Measurements from ENCODE around the gene EPHA10. TPM values are rescaled to one million over a fixed set of nuclear protein-coding genes. Genes with fewer than 3 reads are reported as not detected.
A peak's percentile ranks its signal among the peaks of the same experiment; 100 is the strongest.

The EPHA10 gene
- polyA plus RNA-seq (ENCODE audit: insufficient read length) = not detected

DNA sequence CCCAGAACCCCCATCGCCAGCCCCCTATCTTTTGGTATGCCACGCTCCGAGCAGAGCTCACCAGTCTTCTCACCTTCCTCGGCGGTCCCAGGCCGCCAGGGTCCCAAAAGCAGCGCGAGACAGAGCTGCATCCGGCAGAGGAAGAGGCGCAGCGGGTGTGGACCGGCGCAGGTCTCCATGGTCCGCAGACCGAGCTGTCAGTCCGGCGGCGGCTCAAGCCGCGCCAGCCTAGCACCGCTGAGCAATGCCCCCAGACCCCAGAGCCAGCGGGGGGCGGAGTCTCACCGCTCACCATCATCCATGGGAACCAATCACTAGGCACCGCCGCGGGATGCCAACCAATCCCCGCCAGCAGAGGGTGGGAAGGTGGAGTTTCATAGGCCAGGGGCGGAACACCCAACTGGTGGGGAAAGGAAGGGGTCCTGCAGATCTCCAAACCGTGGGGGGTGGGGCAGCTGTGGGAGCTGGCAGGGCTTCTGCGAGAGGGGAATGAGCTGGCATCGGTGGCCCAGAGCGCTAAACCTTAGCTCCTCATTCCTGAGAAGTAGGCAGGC, at the start of gene EPHA10:
Gene EPHA10 (minus strand): TSS at position 233 of the 554 bp plus-strand sequence. CDS start 54 bp downstream, at position 179.
- DNase-seq (ENCODE audit: low read depth) = no peak

GRCh38 chr1:37814252-37814651, 49.3 kb upstream of the EPHA10 start:
- no peak for DNase-seq (ENCODE audit: low read depth)

- DNase-seq (ENCODE audit: low read depth) = no peak
These were observed 48.7 kb upstream of the EPHA10 start for GRCh38 chr1:37813529-37814145.

- DNase-seq (ENCODE audit: low read depth) = no peak
These were observed 46.2 kb upstream of the EPHA10 start for GRCh38 chr1:37811027-37811655.

- no peak for DNase-seq (ENCODE audit: low read depth)
These were observed 45.0 kb upstream of the EPHA10 start for GRCh38 chr1:37809942-37810341.

DNA sequence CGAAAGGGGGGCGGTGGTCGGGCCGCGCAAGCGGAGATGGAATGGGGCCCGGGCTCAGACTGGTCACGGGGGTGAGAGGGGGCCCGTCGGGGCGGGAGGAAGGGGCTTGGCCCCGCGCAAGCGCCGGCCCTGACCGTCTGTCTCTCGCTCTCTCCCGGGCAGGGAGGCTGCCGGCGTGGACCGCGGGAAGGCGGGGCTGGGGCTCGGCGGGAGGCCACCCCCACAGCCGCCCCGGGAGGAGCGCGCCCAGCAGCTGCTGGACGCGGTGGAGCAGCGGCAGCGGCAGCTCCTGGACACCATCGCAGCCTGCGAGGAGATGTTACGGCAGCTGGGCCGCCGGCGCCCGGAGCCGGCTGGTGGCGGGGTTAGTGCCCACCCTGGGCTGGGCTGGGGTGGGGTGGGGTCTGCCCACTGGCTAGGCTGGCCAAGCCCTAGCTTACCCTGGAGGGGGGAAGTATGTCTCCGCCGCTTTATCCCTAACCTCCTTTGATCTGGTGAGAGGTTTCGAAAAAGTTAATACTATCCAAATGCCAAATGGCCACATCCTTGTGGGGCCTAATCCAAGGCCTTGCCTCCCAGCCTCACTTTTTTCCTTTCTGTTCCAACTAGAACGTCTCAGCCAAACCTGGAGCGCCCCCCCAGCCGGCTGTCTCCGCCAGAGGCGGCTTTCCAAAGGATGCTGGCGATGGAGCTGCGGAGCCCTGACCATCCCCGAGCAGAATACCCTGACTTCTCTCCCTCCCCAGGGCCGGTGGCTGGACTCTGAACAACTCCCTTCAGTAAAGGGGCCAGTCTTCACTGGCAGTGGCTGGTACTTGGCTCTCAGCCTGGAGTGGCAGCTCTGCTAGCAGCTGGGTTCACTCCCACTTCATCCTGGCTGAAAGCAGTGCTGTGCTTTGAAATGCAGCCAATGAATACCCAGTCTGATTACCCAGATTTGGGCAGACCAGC, 43.7 kb upstream of the EPHA10 start:
- DNase-seq (ENCODE audit: low read depth) = no peak

- DNase-seq (ENCODE audit: low read depth) = peak; percentile 72
These were observed 42.8 kb upstream of the EPHA10 start, which contains the start of the genes C1orf122 and YRDC for GRCh38 chr1:37807555-37808368. C1orf122 (plus strand) TSS chr1:37807790; CDS start chr1:37808405, 615 bp downstream. YRDC (minus strand) TSS chr1:37808208; CDS start chr1:37808180, 28 bp downstream.

GRCh38 chr1:37807220-37807554, 42.3 kb upstream of the EPHA10 start:
- no peak for DNase-seq (ENCODE audit: low read depth)

GRCh38 chr1:37802439-37802838, 37.5 kb upstream of the EPHA10 start:
- DNase-seq (ENCODE audit: low read depth) = no peak

DNA sequence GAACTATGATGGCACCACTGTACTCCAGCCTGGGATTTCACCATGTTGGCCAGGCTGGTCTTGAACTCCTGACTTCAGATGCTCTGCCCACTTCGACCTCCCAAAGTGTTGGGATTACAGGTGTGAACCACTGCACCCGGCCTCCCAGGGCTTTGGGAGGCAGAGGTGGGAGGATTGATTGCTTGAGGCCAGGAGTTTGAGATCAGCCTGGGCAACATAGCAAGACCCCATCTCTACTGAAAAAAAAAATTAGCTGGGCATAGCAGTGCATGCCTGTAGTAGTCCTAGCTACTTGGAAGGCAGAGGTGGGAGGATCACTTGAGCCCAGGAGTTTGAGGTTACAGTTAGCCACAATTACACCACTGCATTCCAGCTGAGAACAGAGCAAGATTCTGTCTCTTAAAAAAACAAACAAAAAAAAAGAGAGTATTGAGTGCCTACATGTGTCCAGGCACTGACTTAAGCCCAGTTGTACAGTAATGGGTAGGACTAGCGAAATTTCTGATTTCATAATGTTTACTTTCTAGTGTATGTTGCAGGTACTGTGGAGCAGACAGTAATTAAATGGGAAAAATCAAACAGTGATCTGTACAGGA, 32.9 kb upstream of the EPHA10 start:
- DNase-seq (ENCODE audit: low read depth) = no peak

DNA sequence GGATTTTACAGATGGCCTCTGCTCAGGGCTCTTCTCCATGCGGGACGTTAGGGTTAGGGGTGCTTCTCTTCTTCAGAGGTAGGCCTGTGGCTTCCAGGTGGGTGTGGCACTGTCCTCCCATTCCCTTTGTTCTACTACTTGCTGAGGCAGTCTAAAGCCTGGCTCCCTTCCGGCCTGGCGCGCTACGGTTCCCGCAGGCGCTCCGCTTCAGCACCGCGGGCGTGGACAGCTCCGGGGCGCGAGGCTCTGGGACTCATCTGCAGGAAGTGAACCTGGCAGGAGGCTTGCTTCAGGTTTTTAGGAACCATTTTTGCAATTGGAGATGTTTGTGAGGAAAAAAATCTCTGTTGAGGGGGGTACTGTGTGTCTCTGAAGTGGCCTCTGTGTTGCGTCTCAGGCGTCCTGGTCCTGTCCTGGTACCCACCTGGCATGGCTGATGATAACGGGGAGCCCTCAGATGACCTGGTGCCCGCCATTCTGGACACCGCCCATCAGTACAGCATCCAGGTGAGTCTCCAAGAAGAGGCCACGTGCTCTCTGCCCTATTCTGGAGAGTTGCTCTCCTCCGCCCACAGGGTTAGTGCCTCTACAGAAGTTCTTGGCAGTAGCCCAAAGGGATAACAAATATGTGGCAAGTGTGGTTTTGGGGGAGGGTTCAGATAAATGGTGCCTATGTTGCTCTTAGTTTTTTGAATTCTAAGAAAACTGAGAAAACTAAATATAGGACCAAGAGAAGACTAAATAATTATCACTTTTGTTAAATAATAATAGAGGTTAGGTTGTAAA, 30.6 kb upstream of the EPHA10 start:
- no peak for DNase-seq (ENCODE audit: low read depth)

- DNase-seq (ENCODE audit: low read depth) = no peak
These were observed 29.7 kb upstream of the EPHA10 start for GRCh38 chr1:37794372-37795339.

DNA sequence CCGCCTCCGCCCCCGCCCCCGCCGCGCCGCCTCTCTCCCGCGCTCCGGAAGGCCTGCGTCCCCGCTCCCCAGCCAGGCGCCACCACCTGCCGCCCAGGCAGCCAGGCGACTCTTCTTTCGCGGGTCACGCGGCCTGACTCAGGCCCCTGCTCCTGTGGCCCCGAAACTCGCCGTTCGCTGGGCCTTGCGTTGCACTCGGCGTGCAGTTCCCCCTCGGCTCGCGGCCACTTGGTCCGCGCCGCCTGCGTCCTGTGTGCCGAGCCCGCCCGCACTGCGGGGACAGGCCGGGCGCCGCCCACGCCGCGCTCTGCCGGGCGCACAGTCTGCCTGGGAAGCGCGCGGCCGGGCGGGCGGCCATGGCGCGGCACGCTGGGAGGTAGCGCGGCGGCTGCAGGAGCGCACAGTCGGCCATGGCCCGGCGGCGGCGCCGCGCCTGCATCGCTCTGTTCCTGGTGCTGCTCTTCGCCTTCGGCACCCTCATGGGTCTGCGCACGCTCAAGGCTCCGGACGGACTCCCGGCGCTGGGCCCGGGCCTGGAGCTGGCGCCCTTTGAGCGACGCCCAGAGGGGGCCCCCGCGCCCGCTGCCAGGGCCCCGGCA, 29.0 kb upstream of the EPHA10 start, which contains the start of gene MANEAL:
Gene MANEAL (plus strand): TSS at position 75 of the 599 bp plus-strand sequence. CDS start 336 bp downstream, at position 411.
- DNase-seq (ENCODE audit: low read depth) = no peak

DNA sequence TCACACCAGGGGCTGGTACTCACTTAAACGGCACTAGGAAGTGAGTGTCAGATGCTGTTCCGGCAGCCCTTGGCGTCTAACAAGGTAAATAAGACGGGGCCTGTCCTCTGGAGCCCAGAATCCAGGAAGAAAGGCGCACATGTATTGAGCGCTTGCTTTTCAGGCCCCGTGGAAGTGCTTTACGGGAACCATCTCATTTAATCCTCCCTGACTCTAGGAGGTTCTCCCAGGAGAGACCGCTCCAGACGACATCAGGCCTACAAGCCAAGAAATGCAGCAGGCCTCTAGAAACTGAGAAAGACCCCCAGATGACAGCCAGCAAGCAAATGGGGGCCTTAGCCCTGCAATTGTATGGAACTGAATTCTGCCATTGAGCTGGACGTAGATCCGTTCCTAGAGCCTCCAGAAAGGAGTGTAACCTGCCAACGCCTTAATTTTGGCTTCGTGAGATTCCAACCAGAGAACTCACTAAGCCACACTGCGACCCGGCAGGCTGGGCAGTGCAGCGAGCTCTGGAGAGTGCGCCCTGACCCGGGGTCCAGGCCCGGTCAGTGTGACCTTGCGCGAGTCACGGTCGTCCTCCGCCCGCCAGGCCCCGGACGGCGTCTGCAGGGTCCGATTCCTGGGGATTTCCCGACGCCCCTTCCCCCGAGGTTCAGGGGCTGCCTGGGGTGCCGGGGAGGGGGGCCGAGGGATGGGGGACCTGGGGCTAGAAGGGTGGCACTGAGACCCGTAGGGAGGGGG, 28.2 kb upstream of the EPHA10 start:
- no peak for DNase-seq (ENCODE audit: low read depth)

GRCh38 chr1:37782491-37782890, 17.6 kb upstream of the EPHA10 start:
- no peak for DNase-seq (ENCODE audit: low read depth)

- no peak for DNase-seq (ENCODE audit: low read depth)
These were observed 13.7 kb upstream of the EPHA10 start for GRCh38 chr1:37778654-37779053.

DNA sequence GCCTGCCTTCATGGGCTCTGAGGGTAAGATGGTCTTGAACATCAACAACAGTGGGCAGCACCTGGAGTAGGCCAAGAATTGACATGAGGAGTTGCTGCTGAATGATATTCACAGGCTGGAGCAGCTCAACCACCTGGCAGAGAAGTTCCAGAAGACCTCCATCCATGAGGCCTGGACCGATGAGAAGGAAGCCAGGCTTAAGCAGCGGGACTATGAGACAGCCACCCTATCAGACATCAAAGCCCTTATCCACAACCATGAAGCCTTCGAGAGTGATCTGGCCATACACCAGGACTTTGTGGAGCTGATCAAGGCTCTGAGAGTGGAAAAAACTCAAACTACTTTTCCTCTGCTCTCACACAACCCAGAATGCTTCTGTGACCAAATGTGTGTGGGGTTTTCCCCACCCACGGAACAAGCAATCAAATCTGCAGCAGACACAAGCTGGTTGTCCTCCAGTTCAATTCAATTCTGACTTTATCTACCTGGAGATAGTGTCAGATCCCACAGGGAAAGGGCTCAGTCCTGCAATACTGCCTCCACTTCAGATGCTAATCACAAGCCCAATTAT, 12.1 kb upstream of the EPHA10 start:
- no peak for DNase-seq (ENCODE audit: low read depth)
